Ishikawa (cell line): Measurements from ENCODE around the gene FGGY.

Source experiments
- CEBPB ChIP-seq: IDR thresholded peaks from 2 replicates; pipeline ENCODE4 v1.6.1; 2012
- CREB1 ChIP-seq: IDR thresholded peaks from 2 replicates; pipeline ENCODE4 v1.6.1; 2012; ENCODE audit warnings: low read depth
- EGR1 ChIP-seq: IDR thresholded peaks from 2 replicates; pipeline ENCODE4 v1.6.1; 2012
- EP300 ChIP-seq: IDR thresholded peaks from 2 replicates; pipeline ENCODE4 v1.6.1; 2012; ENCODE audit warnings: borderline replicate concordance
- FOXM1 ChIP-seq: IDR thresholded peaks from 2 replicates; pipeline ENCODE4 v1.6.1; 2012; ENCODE audit warnings: low read depth, borderline replicate concordance
- NFIC ChIP-seq: IDR thresholded peaks from 2 replicates; pipeline ENCODE4 v1.6.1; 2012
- RAD21 ChIP-seq: IDR thresholded peaks from 2 replicates; pipeline ENCODE4 v1.6.1; 2012; ENCODE audit warnings: low read depth
- TAF1 ChIP-seq: IDR thresholded peaks from 2 replicates; pipeline ENCODE4 v1.6.1; 2012; ENCODE audit warnings: low read depth, mild to moderate bottlenecking
- TCF12 ChIP-seq: IDR thresholded peaks from 2 replicates; pipeline ENCODE4 v1.6.1; 2012; ENCODE audit warnings: low read depth
- TEAD4 ChIP-seq: IDR thresholded peaks from 2 replicates; pipeline ENCODE4 v1.6.1; 2012
- YY1 ChIP-seq: IDR thresholded peaks from 2 replicates; pipeline ENCODE4 v1.6.1; 2012; ENCODE audit warnings: low read depth
- ZBTB7A ChIP-seq: IDR thresholded peaks from 2 replicates; pipeline ENCODE4 v1.6.1; 2012; ENCODE audit warnings: low read depth
- TF ChIP-seq, protein P1 (sequence below): IDR thresholded peaks from 2 replicates; pipeline ENCODE4 v1.6.1; 2012; ENCODE audit warnings: low read depth, mild to moderate bottlenecking
- TF ChIP-seq, protein P2 (sequence below): IDR thresholded peaks from 2 replicates; pipeline ENCODE4 v1.6.1; 2012
- TF ChIP-seq, protein P3 (sequence below): IDR thresholded peaks from 2 replicates; pipeline ENCODE4 v1.6.1; 2012

Gene FGGY

DNA sequence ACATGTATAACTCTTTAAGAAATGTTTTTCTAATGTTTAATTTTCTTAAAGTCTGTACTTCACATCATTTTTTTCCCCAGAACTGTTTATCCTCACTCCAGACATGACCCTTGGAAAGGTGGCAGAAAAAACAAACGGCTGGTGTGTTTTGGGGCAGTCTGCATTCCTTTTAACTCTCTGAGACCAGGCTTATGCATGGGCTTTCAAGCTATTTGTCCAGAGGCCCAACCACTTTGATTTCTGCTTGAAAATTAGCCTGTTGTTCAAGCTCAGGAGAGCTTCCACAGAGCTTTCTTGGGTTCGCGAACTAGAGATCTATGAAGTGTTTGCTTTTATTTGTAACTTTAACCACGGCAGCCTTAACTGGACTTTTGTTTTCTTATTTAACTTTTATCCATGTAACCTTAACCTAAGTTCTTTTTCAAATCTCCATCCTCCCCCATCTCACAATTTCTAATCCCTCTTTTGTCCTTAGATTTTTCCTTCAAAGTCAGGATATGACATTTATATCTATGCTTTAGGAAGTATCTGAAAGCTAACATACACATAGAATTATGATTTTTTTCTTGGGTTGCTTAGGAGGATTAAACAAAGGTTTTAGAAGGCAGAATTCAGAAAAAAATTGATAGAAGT lies 111.8 kb downstream of the FGGY start:
- TF ChIP-seq FOXM1: no peak
- TF ChIP-seq TCF12: no peak
- TF ChIP-seq TEAD4: no peak
- TF ChIP-seq CEBPB: no peak
- no peak for TF ChIP-seq RAD21
- no peak for TF ChIP-seq EP300
- TF ChIP-seq, protein P1, sequence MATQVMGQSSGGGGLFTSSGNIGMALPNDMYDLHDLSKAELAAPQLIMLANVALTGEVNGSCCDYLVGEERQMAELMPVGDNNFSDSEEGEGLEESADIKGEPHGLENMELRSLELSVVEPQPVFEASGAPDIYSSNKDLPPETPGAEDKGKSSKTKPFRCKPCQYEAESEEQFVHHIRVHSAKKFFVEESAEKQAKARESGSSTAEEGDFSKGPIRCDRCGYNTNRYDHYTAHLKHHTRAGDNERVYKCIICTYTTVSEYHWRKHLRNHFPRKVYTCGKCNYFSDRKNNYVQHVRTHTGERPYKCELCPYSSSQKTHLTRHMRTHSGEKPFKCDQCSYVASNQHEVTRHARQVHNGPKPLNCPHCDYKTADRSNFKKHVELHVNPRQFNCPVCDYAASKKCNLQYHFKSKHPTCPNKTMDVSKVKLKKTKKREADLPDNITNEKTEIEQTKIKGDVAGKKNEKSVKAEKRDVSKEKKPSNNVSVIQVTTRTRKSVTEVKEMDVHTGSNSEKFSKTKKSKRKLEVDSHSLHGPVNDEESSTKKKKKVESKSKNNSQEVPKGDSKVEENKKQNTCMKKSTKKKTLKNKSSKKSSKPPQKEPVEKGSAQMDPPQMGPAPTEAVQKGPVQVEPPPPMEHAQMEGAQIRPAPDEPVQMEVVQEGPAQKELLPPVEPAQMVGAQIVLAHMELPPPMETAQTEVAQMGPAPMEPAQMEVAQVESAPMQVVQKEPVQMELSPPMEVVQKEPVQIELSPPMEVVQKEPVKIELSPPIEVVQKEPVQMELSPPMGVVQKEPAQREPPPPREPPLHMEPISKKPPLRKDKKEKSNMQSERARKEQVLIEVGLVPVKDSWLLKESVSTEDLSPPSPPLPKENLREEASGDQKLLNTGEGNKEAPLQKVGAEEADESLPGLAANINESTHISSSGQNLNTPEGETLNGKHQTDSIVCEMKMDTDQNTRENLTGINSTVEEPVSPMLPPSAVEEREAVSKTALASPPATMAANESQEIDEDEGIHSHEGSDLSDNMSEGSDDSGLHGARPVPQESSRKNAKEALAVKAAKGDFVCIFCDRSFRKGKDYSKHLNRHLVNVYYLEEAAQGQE: no peak
- TF ChIP-seq TAF1: no peak
- TF ChIP-seq YY1: no peak
- TF ChIP-seq, protein P2, sequence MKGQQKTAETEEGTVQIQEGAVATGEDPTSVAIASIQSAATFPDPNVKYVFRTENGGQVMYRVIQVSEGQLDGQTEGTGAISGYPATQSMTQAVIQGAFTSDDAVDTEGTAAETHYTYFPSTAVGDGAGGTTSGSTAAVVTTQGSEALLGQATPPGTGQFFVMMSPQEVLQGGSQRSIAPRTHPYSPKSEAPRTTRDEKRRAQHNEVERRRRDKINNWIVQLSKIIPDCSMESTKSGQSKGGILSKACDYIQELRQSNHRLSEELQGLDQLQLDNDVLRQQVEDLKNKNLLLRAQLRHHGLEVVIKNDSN: no peak
- no peak for TF ChIP-seq CREB1
- no peak for TF ChIP-seq NFIC

DNA sequence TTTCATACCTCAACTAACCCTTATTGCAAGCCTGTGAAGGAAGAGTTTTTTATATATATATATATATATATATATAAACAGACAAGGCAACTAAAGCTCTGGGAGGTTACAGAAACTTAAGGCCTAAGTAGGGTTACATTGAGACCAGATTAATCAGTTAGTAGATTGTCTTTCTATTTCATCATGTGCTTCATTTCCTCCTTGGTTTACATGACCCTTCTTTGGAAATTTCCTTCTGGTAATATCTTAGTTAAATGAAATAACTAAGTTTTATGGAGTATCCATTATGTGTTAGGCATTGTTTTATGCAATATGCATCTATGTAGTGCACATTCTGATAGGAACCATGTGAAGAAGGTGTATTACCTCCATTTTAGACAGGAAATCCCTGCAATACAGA lies 112.7 kb downstream of the FGGY start:
- TF ChIP-seq TAF1: no peak
- TF ChIP-seq RAD21: no peak
- no peak for TF ChIP-seq CEBPB
- TF ChIP-seq, protein P2: no peak
- TF ChIP-seq NFIC: no peak
- TF ChIP-seq EP300: no peak
- no peak for TF ChIP-seq ZBTB7A
- no peak for TF ChIP-seq YY1
- no peak for TF ChIP-seq FOXM1
- TF ChIP-seq EGR1: no peak
- TF ChIP-seq, protein P3, sequence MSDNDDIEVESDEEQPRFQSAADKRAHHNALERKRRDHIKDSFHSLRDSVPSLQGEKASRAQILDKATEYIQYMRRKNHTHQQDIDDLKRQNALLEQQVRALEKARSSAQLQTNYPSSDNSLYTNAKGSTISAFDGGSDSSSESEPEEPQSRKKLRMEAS: no peak
- TF ChIP-seq TEAD4: no peak
- TF ChIP-seq, protein P1: no peak
- no peak for TF ChIP-seq TCF12
- TF ChIP-seq CREB1: no peak

DNA sequence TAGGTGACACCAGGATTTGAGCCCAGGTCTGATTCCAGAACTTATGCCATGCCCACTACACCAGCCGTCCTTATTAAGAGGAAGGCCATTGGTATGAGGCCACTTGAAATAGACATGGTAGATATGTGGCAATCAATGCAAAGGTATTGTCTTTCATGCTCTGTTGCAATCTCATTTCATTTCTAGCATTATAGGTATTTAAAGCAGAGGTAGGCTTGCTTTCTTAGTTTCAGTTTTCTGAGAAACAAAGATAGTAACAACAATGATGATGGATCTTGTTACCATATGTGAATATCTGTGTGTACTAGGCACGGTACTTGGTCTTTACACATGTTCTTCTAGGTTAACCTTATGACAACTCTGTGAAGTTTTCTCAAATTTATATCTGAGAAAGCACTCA lies 113.1 kb downstream of the FGGY start:
- TF ChIP-seq NFIC: no peak
- no peak for TF ChIP-seq TCF12
- no peak for TF ChIP-seq RAD21
- TF ChIP-seq FOXM1: no peak
- no peak for TF ChIP-seq CEBPB
- TF ChIP-seq TAF1: no peak
- no peak for TF ChIP-seq EP300
- TF ChIP-seq ZBTB7A: no peak
- TF ChIP-seq CREB1: no peak
- TF ChIP-seq YY1: no peak
- TF ChIP-seq EGR1: no peak
- TF ChIP-seq, protein P2: no peak
- TF ChIP-seq, protein P1: no peak
- TF ChIP-seq, protein P3: no peak
- no peak for TF ChIP-seq TEAD4

DNA sequence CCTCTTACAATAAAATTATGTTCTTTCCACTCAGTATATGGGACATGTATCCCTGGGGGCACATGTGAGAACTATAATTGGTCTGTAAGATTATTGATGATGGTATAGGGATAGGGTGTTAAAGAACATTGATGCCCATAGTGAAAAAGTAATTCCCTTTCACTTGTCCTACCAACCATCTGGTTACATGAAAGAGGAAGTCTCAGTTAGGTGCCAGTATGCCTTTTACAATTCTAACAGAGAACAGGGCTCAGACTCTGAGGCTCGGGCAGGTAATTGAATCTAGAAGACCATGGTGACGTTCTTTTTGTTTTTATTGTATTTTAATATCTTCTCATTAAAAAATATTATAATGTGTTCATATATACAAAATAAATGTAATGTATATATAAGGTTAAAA lies 113.6 kb downstream of the FGGY start:
- TF ChIP-seq FOXM1: no peak
- TF ChIP-seq TAF1: no peak
- TF ChIP-seq, protein P3: no peak
- TF ChIP-seq EGR1: no peak
- TF ChIP-seq, protein P1: no peak
